ENCODE measurements around the gene PTGDS.

The PTGDS gene

DNA sequence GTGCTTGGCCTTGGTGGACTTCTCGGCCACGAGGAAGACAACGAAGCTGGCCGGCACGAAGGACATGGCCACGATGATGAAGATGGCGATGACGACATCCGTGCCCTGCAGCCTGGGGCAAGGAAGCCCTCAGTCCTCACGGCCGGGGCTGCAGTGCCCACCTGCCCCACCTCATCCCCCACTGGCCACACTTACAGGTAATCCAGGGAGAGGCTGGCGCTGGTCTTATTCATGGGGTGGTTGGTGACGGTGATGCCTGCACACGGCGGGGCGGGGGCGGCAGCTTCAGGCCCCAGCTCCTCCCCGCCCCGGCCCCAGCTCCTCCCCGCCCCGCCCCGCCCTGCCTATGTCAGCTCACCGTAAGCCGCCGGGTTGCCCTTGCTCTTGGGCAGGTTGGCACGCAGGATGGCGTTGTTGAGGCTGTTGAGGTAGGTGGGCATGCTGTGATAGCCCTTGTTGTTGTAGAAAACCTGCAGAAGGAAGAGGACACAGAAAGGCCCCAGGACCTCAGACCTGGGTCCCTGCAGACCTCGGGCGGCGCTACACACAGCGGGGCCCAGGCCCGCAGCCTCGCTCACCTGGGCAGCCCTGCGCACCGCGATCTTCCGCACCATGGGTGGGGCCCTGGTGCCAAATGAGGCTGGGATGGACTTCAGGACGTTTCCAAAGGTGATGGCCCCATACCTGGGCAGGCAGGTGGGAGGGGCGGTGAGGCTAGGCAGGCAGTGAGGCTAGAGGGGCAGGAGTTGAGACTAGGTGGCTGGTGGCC is 34.8 kb downstream of the PTGDS start:
- DNase-seq: no peak

DNA sequence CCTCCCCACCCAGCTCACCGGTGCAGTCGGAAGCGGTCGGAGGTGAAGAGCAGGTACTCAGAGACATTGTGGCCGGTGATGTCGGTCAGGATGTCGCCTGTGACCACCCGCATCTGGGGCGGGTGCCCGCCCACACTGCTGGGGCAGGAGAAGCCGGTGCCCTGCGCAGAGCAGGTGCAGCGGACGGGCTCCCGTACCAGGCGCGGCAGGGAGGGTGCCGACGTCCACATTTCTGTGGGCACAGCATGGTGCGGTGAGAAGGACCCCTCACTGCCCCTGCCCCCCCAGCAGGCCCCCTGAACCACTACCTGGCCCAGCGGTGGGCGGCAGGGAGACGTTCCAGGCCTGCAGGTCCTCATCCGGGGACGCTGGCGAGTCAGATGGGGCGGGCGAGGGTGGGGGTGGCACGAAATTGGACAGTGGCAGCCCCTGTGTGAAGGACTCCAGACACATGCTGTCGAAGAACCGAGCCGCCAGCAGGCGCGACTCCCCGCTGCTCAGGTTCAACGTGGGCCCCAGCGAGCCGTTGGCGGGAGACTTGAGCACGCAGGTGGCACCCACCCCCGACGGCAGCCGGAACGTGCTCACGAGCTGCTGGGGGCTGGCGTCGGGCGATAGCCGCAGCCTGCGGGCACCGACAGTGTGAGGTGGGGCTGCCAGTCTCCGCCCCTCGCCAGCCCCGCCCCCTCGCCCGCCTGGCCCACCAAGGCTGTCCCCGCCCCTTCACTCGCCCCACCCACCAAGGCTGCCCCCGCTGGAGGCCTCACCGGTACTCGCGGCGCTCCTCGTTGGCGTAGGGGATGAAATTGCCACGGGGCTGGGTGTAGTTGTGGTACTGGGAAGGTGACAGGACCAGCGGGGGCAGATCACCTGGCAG is 35.6 kb downstream of the PTGDS start:
- no peak for DNase-seq

- DNase-seq: no peak
These were observed 36.3 kb downstream of the PTGDS start for GRCh38 chr9:137013571-137013940.

DNA sequence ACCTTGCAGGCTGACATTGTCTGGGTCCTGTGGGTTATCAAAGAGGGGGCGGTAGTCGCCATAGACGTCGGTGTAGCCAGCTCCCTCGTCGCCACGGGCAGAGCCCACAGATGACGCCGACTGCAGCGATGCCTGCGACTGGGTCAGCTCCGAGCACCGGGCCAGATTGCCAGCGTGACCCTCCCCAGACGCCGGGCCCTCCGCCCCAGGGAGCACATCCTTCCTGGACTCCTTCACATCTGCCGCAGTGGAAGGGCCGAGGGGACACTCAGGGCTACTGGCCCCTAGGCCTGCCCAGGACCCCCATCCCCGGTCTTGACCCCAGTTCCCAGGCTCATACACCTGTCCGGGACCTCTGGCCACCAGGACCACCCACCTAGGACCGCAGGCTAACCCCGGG is 36.9 kb downstream of the PTGDS start:
- DNase-seq: no peak

DNA sequence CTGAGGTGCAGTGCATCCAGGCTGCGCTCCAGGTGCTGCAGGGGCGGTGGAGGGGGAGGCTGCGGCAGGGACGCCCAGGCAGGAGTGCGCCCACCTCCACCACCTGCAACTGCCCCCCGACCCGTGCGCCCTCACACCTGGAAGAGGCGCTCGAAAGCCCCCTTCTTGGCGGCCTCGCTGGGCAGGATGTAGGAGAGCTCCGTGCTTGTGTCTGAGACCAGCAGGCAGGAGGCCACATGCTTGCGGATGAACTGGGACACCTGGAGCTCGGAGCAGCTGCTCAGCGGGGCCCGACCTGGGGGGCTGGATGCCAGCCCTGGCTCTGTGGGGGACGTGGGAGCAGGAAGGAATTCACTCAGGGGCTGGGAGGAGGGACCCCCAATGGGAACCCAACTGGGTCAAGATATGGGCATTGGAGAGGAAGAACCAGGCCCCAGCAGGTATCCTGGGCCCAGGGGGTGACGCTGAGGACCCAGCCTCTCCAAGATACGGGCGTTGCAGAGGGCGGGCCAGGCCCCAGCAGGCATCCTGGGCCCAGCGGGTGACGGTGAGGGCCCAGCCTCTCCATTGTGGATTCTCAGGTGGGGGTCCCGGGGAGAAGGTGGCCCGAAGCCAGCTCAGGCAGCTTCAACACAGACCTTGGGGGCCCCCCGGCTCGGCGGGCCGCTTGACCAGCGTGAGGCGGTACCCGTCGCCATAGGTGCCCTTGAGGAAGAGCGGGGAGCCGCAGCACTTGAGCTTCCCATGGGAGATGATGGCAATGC is 37.7 kb downstream of the PTGDS start:
- DNase-seq: no peak

DNA sequence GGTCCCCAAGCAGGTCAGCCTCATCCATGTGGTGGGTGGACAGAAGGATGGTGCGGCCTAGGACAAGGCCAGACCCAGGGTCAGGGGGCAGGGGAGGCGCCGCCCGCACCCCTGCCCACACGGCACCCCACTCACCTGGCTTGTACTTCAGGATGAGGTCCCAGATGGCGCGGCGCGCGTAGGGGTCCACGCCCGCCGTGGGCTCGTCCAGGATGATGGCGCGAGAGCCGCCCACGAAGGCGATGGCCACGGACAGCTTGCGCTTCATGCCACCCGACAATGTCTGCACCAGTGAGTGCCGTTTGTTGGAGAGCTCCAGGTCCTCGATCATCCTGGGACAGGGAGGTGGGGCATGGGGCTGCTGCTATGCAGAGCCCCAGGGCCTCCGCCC is 38.2 kb downstream of the PTGDS start:
- DNase-seq: no peak

DNA sequence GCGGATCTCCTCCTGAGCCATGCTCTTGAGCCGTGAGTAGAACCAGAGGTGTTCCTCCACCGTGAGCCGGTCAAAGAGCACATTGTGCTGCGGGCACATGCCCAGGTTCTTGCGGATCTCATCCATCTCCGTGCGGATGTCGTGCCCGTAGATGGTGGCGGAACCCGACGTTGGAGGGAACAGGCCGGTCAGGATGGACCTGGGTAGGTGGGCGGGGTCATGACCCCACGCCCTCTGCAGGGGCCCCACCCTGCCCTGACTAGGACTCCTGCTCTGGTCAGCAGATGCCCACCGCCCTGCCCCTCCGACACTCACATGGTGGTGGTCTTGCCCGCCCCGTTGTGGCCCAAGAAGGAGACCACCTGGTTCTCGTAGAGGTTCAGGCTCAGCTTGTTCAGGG is 38.7 kb downstream of the PTGDS start:
- DNase-seq: no peak

- no peak for DNase-seq
These were observed 39.1 kb downstream of the PTGDS start for GRCh38 chr9:137016436-137016835.

DNA sequence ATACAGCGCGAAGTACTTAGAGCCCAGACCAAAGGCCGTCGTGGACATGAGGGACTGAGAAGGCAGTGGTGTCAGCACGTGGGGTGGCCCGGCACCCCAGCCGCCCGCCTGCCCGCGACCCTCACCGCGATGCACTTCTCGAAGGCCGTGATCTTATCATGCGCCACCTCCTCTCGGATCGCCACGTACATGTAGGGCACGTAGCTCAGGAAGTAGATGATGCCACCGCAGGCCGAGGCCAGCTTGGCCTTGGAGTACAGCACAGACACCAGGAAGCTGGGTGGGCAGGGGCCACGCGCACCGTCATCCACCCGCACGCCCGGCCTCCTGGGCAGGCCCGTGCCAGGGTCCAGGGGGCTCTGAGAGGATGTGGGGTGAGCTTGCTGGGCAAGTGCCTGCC is 39.8 kb downstream of the PTGDS start:
- DNase-seq: no peak

- DNase-seq: no peak
These were observed 40.6 kb downstream of the PTGDS start for GRCh38 chr9:137017791-137018497.

DNA sequence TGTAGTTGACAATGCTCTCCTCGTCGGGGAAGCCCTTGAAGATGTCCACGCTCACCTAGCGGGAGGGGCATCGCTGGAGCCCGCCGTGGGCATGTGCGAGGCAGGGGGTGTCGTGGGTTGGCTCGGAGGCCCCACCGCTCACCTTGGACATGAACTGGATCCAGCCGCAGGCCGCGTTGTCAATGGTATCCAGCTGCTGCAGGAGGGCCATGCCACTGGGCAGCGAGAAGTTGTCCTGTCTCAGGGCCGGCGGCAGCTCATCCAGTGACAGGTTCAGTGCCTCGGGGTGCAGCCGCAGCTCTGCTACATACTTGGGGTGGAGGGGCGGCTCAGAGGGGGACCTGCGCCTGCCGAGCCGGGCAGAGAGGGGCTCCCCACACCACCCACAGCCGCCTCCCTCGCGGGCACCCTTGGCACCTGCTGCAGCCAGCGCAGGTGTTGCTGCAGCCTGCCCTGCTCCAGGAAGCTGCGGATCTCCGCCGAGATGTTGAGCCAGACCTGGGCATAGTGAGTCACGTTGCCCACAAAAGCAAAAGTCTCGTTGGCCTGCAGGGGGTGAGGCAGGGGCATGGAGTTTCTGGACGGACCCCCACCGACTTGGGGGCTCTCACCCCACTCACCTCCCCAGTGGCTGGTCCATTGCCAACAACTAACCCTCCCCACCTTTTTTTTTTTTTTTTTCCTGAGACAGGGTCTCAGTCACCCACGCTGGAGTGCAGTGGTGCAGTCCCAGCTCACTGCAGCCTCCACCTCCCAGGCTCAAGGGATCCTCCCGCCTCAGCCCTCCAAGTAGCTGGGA is 41.7 kb downstream of the PTGDS start:
- no peak for DNase-seq

GRCh38 chr9:137019891-137020683 is 42.8 kb downstream of the PTGDS start:
- no peak for DNase-seq

DNA sequence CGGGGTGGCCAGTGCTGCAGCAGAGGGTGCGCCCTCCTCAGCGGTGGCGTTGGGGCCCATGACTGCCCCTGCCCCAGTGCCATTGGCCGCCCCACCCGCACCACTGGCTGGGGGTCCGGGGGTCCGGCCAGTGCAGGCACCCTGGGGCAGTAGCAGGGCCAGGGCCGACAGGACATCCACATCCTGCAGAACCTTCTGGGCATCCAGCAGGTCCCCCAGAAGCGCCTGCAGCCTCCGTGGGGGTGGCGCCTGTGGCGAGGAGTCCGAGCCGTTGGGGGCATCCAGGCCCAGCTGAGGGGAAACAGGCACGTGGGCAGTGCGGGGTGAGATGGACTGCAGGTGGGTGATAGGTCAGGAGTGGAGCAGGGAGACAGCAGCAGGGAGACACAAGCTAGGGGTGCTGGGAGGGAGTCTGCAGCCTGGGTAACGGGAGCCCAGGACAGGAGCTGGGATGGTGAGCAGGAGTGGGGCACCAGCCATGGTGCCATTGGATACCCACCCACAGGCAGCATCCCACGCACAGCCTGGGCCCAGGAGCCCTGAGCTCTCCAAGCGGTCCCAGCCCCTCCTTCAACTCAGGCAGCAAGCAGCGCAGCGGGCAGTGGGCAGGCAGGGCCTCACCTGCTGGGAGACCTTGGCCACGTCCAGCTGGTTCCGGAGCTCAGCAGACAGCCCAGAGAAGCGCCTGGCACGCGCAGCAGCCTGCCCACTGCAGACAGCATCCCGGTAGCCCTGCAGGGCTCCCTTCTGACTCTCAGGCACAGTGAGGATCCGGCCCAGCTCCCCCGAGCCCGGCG is 43.7 kb downstream of the PTGDS start:
- DNase-seq: no peak

GRCh38 chr9:137021568-137021978 is 44.3 kb downstream of the PTGDS start:
- DNase-seq: no peak

GRCh38 chr9:137021979-137022661 is 44.8 kb downstream of the PTGDS start:
- DNase-seq: peak; percentile 82

DNA sequence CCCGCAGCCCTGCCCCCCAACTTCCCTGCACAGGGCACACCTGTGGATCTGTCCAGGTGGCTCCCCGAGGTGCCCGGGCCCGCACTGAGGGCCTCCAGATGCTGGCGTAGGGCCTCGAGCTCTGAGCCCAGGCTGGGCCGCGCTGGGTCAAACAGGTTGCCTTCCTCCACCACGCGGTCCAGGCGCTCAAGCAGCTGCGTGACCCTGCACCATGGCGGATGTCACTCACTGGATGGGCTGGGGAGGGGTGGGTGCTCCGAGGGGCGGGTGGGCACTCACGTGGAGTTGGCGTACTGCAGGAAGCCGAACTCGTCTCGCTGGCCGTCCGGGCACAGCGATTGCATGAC is 45.3 kb downstream of the PTGDS start:
- no peak for DNase-seq

DNA sequence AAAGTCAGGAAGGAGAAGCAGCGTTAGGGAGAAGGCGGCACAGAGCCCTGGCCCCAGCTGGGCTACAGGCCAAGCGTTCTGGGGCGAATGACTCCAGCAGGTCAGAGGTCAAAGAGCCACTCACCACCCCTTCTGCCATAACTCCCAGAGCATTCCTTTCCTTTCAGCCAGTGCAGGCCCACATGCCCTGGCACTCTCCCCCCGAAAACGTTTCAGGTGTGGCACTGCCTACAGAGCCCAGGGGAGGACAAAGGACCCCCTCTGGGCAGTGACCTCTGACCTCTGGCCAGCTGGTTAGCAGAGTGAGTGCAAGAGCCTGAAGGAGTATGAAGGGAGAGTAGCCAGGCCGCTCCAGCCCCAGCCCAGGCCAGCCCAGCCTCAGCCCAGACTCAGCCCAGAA is 45.9 kb downstream of the PTGDS start:
- DNase-seq: no peak

DNA sequence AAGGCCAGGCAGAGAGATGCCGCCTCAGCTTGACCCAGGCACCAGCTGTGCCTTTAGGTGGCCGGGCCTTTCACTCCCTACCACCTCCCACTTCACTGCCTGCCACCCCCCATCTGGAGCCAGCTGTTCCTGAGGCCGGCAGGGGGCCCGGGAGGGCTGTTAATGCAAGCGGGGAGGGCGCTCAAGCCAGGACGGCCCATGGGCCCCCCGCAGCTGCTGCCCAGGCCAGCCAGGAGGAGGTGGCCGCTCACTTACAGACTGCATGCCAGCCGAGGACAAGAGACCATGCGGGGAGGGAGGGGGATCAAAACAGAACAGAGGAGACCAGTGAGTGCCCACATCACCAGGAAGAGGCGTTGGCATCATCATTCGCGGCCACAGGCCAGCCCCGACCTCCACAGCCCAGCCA is 46.3 kb downstream of the PTGDS start:
- DNase-seq: no peak

DNA sequence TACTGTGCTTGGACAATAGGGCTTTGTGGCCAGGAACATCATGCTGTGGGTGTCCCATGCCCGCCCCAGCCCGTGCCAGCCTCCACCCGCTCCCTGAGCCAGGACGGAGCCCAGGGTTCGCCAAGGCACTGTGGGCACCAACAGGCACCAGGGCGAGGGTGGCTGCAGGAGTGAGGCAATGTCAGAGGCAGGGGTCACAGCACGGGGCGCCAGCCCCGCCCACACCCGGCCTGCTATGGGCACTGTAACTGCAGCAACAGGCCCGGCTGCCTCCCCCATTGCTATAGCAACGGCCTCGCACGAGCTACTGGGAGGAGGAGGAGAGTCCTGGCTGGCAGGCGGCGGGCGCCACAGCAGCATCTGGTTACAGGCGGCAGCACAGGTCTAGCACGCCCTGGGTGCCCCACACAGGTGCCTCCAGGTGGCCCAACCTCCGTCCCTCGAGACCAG is 48.2 kb downstream of the PTGDS start:
- DNase-seq: no peak

DNA sequence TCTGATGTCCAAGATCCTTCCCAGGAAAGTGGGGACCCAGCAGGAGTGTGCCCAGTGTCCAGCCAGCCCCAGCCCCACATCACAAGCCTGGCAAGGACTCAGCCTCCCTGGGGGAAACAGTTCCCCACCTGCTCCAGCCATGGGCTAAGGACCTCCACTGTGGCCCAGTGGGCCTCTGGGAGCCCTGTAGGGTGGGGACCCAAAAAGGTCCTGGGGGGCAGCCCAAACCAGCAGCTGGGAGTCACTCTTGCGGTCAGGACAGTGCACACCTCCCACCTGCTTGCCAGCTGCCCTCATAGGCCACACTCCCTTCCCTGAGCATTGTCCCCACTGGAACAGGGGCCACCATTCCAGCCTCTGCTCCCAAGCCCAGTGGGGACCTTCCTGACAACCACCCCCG is 49.1 kb downstream of the PTGDS start:
- no peak for DNase-seq
